Measurements from ENCODE around the gene UCKL1. TPM values are rescaled to one million over a fixed set of nuclear protein-coding genes. Genes with fewer than 3 reads are reported as not detected.

Gene UCKL1
- 18.5 and 29.2 TPM in 2 replicates for total RNA-seq

GRCh38 chr20:63955827-63956663, at the start of gene UCKL1:
Gene UCKL1, minus strand, starts transcription at chr20:63956416. Its CDS starts 44 bp downstream, at chr20:63956372.

GRCh38 chr20:63980806-63981728, 24.9 kb upstream of the UCKL1 start, which contains the start of gene PRPF6:
Gene PRPF6, plus strand, starts transcription at chr20:63981132. Its CDS starts 114 bp downstream, at chr20:63981246.

GRCh38 chr20:63979557-63980316, 23.5 kb upstream of the UCKL1 start, which contains the start of gene SAMD10:
Gene SAMD10, minus strand, starts transcription at chr20:63979642. Its CDS starts 175 bp downstream, at chr20:63979467.

DNA sequence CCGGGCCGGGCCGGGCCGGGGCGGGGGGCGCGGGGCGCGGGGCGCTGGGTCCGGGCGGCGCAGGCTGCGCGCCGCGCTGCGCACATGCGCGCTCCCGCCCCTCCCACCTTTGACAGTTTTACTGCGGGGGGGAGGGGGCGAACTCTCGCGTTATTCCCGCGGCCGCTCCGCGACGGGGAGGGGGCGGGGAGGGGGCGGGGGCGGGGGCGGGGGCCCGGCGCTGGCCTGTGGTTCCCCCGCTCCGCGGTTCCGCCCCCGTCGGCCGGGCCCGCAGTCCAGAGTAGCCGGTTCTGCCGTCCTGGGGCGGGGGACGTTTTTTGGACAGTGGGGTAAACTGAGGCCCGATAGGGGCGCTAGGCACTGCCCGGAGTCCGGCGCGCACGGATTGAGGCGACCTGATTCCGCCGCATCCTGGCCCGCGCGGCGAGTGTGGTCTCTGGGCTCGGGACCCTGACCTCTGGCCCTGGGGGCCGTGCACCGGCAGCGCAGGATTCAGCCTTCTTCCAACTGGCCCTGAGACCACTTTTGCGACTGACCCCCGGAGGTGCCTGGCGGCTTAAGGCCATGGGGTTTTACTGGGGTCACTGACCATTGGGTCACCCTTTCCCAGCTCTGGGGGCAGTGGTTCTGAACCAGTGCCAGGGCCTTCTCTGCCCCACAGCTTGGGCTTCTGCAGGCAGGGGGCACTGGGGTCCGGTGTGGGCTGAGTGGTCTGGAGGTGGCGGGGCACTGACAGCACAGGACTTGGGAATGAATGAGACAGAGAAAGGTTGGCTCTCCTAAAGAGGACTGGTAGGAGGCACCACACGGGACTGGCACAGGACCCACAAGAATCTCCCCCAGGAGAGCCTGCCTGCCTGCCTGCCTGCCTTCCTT, 13.9 kb upstream of the UCKL1 start, which contains the start of gene ZNF512B:
Gene ZNF512B (minus strand): TSS at position 93 of the 876 bp plus-strand sequence. CDS start 1,980 bp downstream, outside the sequence.

GRCh38 chr20:63894358-63895201, 61.6 kb downstream of the UCKL1 start, which contains the start of gene DNAJC5:
Gene DNAJC5, plus strand, starts transcription at chr20:63895126. Its CDS starts 33,220 bp downstream, at chr20:63928346.

Other genes with a start within 250 kb of the UCKL1 start
- 28.7 and 51.0 TPM in 2 replicates for gene ARFRP1, start 248.4 kb downstream of the UCKL1 start, total RNA-seq
- 16.7 and 16.9 TPM in 2 replicates for gene ZGPAT, start 248.4 kb downstream of the UCKL1 start, total RNA-seq
- gene LIME1, start 219.8 kb downstream of the UCKL1 start, total RNA-seq: 1.0 and 4.3 TPM in 2 replicates
- gene SLC2A4RG, start 216.6 kb downstream of the UCKL1 start, total RNA-seq: 22.2 and 24.8 TPM in 2 replicates
- 1.2 and 1.7 TPM in 2 replicates for gene ZBTB46, start 125.2 kb downstream of the UCKL1 start, total RNA-seq
- gene ABHD16B, start 94.9 kb downstream of the UCKL1 start, total RNA-seq: not detected in 2 replicates
- gene TPD52L2, start 91.1 kb downstream of the UCKL1 start, total RNA-seq: 129 and 145 TPM in 2 replicates
- gene DNAJC5, start 61.3 kb downstream of the UCKL1 start, total RNA-seq: 93.3 and 143 TPM in 2 replicates
- gene ZNF512B, start 13.5 kb upstream of the UCKL1 start, total RNA-seq: 6.2 and 18.0 TPM in 2 replicates
- gene SAMD10, start 23.2 kb upstream of the UCKL1 start, total RNA-seq: 2.7 and 4.8 TPM in 2 replicates
- 25.6 and 69.8 TPM in 2 replicates for gene PRPF6, start 24.7 kb upstream of the UCKL1 start, total RNA-seq
- gene C20orf204, start 79.8 kb upstream of the UCKL1 start, total RNA-seq: 0.34 and 0.78 TPM in 2 replicates
- not detected in 2 replicates for gene SOX18, start 93.2 kb upstream of the UCKL1 start, total RNA-seq
- 4.1 and 12.2 TPM in 2 replicates for gene TCEA2, start 106.8 kb upstream of the UCKL1 start, total RNA-seq
- gene RGS19, start 123.1 kb upstream of the UCKL1 start, total RNA-seq: 5.8 and 14.2 TPM in 2 replicates
- 0.34 and 0.71 TPM in 2 replicates for gene OPRL1, start 123.7 kb upstream of the UCKL1 start, total RNA-seq
- gene LKAAEAR1, start 128.0 kb upstream of the UCKL1 start, total RNA-seq: not detected in 2 replicates
- not detected in 2 replicates for gene NPBWR2, start 151.1 kb upstream of the UCKL1 start, total RNA-seq
- not detected in 2 replicates for gene MYT1, start 208.0 kb upstream of the UCKL1 start, total RNA-seq

Measured in nasal cavity respiratory epithelium epithelial cell of viscerocranial mucosa (primary cell).